Measurements from ENCODE around the gene DNALI1.
"Not testable (repeated sequence)": the region's sequence is repeated elsewhere in the genome, so short reads cannot be mapped to it uniquely, and the experiment has no call there.

DNALI1 gene

GRCh38 chr1:37519613-37520012 is 37.1 kb upstream of the DNALI1 start:
- TF ChIP-seq CTCF (IDR thresholded peaks at IDR 0.05; ENCODE audit: insufficient read depth, low read depth, low read length, missing control alignments), result no peak
- H3K4me3 ChIP-seq (ENCODE audit: low read length), result no peak overlapping the region
- no peak for DNase-seq (ENCODE audit: low read depth)

- H3K4me3 ChIP-seq (ENCODE audit: low read length); DNase-seq (ENCODE audit: low read depth): not testable (repeated sequence)
These were observed 26.9 kb upstream of the DNALI1 start for GRCh38 chr1:37529888-37530287.

GRCh38 chr1:37532418-37533156 is 24.2 kb upstream of the DNALI1 start:
- not testable (repeated sequence) for DNase-seq (ENCODE audit: low read depth)

GRCh38 chr1:37533317-37534093 is 23.2 kb upstream of the DNALI1 start:
- no peak for TF ChIP-seq CTCF (IDR thresholded peaks at IDR 0.05; ENCODE audit: insufficient read depth, low read depth, low read length, missing control alignments)
- DNase-seq (ENCODE audit: low read depth), result peak; percentile 27
- no peak overlapping the region for H3K4me3 ChIP-seq (ENCODE audit: low read length)

More at GRCh38 chr1:37532418-37533156, 24.2 kb upstream of the DNALI1 start:
- H3K4me3 ChIP-seq (ENCODE audit: low read length), result not testable (repeated sequence)

- no peak for TF ChIP-seq CTCF (IDR thresholded peaks at IDR 0.05; ENCODE audit: insufficient read depth, low read depth, low read length, missing control alignments)
- H3K4me3 ChIP-seq (ENCODE audit: low read length), result no peak overlapping the region
- peak; percentile 91 for DNase-seq (ENCODE audit: low read depth)
These were observed 19.4 kb upstream of the DNALI1 start for GRCh38 chr1:37537378-37537777.

GRCh38 chr1:37539154-37539553 is 17.6 kb upstream of the DNALI1 start:
- not testable (repeated sequence) for DNase-seq (ENCODE audit: low read depth); H3K4me3 ChIP-seq (ENCODE audit: low read length)

- no peak overlapping the region for H3K4me3 ChIP-seq (ENCODE audit: low read length)
- DNase-seq (ENCODE audit: low read depth), result no peak
- TF ChIP-seq CTCF (IDR thresholded peaks at IDR 0.05; ENCODE audit: insufficient read depth, low read depth, low read length, missing control alignments), result no peak
These were observed 16.5 kb upstream of the DNALI1 start for GRCh38 chr1:37540036-37540785.

GRCh38 chr1:37544530-37544929 is 12.2 kb upstream of the DNALI1 start:
- no peak for DNase-seq (ENCODE audit: low read depth)
- TF ChIP-seq CTCF (IDR thresholded peaks at IDR 0.05; ENCODE audit: insufficient read depth, low read depth, low read length, missing control alignments), result no peak
- H3K4me3 ChIP-seq (ENCODE audit: low read length), result no peak overlapping the region
